HG03175 (cell line): Measurements from ENCODE around the gene NSF.
"Not testable (repeated sequence)": the region's sequence is repeated elsewhere in the genome, so short reads cannot be mapped to it uniquely, and the experiment has no call there.

Experiments
- ATAC-seq: cut with Tn5 transposase; IDR thresholded peaks from one replicate; pipeline ENCODE4 v1.9.1; 2021; ENCODE audit warnings: mild to moderate bottlenecking, moderate library complexity; ENCODE audit not compliant: unreplicated experiment

Gene NSF

DNA sequence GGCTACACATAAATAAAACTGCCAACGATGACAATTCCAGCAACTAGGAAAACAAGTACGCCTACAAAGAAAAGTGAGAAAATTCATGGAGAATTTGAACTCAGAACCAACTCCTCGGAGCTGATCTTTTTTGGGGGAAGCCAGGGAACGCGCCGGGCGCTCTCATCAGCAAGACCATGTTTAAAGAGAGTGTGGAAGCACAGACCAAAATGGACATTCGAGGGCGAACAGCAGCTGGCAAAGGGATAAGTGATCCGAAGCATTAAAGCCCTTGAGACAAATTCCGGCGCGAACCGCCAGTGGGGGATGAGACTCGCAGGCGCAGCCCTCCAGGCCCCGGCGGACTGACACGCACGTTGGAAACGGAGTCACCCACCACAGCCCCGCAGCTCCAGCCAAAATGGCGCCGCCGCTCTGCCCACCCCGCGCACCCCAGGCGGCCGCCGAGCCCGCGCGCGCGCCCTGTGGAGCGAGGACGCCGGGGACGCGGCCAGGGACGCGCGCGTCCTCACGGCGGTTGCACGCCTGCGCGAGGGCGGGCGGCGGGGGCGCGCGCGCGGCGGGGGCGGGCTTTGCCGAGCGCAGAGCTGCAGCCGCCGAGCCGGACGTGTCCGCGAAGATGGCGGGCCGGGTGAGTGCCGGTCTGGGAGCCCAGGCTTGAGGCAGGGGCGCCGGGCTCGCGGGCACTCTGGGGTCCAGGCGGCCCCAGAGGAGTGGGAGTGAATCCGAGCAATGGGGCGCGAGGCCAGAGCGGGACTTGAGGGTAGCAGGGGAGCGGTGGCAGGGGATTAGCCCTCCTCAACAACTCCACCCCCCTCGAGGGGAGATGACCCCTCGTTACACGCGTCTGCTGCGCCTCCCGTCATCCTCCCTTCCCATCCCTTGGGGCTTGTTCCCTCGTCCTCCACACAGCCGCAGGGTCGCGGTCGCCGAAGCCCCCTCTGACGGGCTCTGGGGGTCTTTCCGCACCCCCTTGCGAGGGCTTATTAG lies at the start of gene NSF:
NSF (plus strand) TSS at position 513 of the 990 bp plus-strand sequence; CDS start at position 620, 107 bp downstream.
- peak; percentile 75 for ATAC-seq

DNA sequence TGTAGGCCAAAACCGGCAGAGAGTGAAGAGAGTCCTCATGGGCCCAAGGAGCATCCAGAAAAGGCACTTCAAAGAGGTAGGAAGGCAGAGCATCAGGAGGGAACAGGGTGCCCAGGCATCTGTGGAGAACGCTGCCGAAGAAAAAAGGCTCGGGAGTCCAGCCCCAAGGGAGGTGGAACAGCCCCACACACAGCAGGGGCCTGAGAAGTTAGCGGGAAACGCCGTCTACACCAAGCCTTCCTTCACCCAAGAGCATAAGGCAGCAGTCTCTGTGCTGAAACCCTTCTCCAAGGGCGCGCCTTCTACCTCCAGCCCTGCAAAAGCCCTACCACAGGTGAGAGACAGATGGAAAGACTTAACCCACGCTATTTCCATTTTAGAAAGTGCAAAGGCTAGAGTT lies 41.9 kb upstream of the NSF start:
- not testable (repeated sequence) for ATAC-seq

DNA sequence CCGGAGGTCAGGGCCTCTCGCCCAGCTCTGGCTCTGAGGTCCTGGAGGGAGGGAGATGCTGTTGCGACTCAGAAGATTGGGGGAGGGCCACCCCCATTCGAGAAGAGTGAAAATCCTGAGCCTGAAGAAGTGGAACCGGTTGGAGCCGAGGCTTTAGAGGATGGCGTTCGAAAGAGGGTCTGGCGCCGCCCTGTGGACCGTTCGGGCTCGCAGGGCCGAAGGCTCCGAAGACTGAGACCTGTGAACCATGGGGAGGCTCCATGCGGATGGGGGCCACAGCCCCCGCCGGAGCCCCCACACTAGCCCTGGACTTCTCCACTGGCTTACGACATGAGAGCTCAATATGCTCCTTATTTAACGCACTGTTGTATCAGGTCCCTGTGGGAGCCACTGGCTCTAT lies 31.3 kb upstream of the NSF start:
- not testable (repeated sequence) for ATAC-seq

DNA sequence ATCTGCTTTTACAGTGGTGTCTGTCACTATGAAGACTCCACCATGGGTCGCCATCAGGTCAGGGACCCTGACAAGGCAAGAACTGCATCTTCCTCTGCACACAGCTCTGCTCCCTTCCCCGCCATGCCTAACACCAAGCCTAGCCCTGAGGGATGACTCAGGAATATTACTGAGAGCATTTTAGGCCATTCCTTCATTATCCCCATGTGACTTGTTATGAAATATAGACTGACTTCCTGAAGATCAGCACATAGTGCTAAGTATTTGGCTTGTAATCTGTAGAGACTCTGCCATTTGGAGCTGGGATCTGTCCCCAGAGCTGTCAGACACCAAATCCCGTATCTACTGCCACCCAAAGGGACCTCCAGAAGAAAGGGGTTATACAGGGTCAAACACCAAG lies 30.4 kb upstream of the NSF start:
- not testable (repeated sequence) for ATAC-seq

DNA sequence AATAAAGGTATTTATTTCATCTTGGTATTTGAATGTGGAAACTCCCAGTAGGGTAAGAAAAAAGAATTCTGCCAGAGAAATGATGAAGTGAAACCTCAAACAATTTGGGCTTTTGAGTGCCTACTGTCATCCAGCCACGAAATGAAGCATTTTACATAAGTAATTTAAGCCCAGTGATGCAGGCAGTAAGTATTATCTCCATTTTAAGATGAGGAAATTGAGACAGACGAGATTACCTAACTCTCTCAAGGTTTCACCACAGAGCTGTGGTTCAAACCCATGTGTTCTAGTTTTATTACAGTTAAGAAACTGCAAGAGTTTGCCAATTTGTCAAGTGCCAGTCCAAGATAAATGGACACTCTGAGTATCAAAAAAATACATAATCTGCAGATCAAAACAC lies 24.2 kb upstream of the NSF start:
- not testable (repeated sequence) for ATAC-seq

DNA sequence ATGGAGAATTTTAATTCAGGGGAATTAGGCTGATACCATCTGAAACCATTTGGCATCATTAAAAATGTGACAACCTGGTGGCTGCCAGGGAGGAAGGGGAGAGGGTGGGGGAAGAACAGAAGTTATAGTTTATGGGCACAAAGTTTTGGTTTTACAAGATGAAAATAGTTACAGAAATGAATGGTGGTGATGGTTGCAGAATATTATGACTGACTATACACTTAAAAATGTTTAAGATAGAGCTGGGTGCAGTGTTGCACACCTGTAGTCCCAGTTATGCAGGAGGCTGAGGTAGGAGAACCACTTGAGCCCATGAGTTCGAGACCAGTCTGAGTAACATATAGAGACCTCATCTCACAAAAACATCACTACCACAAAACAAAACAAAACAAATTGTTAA lies 23.5 kb upstream of the NSF start:
- ATAC-seq, result not testable (repeated sequence)

DNA sequence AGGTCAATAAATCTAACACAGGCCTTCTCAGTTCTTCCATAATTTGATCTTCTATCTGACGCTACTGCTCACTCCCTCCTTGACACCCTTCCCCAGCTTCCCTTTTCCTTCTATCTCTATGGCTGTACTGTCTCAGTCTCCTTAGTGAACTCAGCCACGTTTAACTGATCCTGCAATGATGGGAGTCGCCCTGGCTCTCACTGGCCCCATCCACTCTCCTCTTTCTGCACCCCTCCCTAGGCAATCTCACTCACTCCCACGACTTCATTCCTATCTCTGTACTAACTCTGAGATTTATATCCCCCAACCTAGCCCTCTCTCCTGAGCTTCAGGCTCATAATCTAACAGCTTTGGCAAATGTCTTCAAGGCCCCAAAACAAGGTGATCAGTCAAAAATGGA lies 18.7 kb upstream of the NSF start:
- ATAC-seq, result not testable (repeated sequence)

DNA sequence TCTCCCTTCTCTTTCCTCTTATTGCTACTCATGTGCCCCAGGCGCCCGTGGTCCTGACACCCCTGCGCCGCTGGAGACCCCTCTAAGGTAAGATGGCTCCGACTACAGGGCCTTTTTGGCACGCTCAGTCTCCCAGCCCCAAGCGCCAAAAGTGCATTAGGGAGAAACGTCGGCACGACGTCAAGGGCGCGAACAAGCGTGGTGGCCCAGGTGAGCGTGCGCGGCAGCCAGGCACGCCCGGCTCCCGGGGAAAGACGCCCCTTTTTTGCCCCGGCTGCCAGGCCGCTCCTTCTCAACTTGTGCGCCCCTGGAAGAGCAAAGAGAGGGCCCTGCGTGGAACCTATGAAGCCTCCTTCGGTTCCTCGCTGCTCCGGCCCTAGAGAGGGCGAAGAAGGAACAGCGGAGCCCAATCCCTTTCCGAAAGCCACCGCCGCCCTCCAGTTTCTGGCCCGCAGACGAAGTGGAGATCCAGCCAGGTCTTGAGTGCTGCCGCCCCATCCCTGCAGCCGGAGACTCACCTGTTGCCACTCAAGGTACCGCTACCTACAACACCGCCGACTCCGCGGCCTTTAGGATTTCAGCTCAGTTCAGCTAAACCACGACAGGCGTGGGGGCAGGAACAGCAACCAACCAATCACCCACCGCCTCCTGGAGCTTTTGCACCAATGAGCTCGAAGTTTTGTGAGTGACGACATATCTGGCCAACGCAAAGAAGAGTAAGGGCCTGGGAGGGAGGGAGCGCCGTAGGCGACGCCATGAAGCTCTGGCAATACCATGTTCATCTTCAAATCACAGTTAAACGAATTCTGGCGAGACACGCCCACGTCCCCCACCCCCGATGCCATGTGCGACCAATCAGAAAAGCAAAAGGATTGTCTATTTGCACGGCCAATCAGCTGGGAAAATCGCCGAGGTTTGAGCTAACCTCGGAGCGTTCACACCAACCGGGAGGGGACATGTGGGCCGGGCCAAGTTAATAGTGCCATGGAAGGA lies 11.1 kb upstream of the NSF start, which contains the start of gene ARL17A:
ARL17A (minus strand) TSS at position 609 of the 993 bp plus-strand sequence. CDS start 3,369 bp downstream, outside the sequence.
- peak; percentile 92 for ATAC-seq

DNA sequence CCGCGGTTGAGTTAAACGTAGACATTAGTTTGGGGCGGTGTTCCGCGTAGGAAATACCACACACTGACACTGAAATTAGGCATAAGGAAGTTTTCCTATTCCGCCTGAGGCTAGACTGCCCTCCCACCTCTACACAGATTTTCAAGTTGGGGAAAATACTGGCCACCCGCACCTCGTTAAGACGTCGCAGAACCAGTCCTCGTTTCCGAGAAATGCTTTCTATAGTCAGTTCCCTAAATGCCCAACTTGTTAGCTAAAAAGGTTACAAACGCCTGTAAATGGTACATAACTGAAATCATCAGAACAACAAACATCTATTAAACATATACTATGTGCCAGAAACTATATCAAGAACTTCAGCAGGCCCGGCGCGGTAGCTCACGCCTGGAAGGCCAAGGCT lies 10.4 kb upstream of the NSF start:
- ATAC-seq, result not testable (repeated sequence)

DNA sequence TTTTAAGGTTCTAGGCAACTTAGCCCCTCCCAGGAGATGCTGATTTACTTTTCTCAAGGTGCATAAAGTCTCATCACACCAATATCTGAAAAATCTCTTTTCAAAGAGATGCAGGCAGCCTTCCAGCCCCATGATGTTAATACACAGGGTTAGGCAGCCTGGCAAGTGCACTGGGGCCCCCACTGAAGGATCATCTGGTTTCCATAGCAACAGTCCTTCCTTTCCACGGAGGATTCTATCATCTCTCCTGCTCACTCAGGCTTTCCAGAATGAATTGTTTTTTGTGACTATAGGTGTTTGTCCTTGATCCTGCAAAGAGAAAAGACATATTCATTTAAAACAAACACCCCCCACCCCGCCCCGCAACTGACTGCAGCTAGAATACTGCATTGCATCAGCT lies 5.0 kb upstream of the NSF start:
- ATAC-seq, result not testable (repeated sequence)

DNA sequence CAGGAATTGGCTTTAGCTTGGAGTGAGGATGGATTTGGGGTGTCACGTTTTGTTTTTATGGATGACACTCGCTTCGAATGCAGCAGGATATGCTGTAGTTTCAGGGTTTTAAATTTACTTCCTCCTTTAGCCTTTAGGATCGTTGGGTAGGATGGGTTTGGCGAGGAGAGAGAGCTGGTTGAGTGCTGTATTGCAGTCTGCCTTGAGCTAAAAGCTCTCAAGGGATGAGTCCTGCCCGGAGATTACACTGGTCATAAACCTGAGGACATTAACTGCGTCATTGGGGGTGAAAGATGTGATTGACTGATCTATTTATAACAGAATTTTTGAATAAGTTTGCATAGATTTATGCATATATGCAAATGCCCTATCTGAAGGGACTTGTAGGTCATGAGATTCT lies 863 bp downstream of the NSF start:
- ATAC-seq, result peak; percentile 47

DNA sequence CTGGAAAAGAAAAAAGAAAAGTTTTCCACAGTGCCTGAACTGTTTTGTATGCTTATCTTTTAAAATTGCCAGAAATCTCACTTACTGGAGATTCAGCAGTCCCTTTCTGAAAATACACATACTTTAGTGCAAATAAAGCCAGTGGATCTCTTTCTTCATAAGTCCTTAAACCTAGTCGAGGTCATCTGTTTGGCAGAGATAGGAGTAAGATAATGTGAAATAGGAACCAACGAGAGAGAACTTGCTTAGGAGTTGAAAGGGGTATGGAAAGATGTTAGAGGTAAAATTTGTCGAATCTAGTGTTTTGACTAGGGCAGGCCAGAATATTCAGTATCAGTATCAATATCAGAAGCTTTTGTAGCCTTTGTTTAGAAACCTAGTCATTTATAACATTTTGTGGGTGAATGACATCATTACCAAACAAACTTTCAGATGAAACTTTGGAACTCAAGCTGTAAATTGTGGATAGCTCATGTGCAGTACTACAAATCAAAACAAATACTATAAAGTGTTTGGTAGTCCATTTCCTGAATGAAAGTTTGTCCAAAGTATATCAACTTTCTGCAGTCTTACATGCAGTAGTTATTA lies 8.0 kb downstream of the NSF start:
- ATAC-seq, result peak; percentile 49

DNA sequence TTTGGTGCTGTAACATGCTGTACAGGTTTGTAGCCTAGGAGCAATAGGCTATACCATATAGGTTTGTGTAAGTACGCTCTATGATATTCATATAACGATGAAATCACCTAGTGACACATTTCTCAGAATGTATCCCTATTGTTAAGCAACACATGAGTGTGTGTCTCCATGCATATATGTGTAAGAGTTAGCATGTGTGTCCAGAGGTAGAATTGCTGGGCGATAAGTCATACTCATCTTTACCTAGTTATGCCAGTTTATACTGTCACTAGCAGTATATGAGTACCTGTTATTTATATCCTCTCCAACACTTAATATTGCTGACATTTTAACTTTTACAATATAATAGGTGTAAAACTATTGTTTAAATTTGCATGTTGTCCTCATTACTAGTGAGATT lies 10.3 kb downstream of the NSF start:
- ATAC-seq, result not testable (repeated sequence)

DNA sequence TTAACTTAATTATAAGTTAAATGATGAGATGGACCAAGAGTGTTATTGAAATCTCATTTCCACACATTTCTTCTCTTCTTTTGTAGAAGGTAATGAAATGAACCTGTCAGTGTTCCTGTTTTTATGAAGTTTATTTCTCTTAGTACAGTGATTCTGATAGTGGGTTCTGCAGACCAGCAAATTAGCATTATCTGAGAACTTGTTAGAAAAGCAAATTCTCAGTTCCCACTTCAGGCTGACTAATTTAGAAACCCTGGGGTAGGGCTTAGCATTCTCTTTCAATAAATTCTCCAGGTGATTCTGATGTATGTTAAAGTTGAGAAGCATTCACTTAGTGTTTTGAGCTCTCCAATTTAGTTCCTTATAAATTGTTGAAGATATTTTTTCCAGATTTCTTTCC lies 12.7 kb downstream of the NSF start:
- peak; percentile 84 for ATAC-seq

DNA sequence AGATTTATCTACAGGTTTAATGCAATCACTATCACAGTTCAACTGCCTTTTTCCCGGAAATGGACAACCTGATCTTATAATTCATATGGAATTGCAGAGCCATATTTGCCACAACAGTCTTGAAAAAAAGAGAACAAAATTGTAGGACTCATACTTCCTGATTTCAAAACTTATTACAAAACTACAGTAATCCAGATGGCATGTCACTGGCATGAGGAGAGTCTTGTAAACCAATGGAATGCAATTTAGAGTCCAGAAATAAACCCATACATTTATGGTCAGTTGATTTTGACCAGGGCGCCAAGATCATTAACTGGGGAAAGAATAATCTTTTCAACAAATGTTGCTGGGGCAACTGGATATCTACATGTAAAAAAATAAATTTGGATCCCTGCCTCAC lies 20.8 kb downstream of the NSF start:
- ATAC-seq, result not testable (repeated sequence)

DNA sequence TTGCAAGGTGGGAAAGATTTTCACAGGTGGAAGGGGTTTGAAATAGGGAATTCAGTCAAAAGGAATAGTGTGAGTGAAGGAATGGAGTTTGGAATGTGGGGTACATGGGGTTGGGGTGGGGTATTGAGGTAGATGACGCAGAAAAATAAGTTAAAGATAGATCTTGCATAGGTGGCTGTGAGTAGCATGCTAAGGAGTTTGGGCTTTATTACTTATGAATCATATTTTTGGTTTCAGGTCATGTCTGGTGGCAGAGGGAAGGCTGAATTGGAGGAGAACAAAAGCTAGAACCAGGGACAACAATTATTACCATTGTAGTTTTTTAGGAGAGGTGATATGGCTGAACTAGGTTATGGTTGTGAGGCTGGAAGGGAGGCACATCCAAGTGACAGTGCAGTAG lies 23.4 kb downstream of the NSF start:
- ATAC-seq, result not testable (repeated sequence)

DNA sequence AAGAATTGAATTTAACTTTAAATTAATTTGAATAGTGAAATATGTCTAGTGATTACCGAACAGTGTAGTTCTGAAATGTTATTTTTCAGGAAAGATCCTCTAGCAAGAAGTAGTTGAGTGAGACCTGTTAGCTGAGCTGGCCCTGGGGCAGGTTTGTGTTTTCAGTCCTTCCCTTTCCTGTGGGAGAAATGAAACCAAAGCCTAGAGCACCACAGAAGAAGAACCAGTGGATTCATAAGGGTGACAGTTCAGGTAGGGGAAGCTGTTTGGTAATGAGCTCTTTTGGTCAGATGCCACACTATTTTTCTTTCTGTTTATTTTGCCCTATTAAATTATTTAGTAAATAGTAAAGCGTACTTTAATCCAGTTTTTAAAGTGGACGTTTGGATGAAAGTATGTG lies 26.7 kb downstream of the NSF start:
- ATAC-seq, result not testable (repeated sequence)

DNA sequence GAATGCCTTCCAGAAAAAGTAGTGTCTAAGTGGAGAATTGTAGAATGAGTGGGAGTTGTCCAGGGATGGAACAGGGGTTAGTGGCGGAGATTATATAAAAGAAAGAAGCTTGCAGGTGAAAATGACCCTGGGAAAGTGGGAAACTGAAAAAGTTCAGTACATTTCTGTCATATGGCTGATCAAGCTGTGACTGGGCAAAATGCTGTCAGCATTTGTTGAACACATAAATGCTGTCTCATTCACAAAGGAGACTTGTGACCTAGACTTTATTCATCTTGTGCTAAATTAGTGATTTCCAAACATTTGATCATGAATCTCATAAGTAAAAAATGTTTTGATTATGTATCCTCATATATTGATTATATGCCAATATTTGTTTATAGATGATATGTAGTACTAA lies 28.5 kb downstream of the NSF start:
- not testable (repeated sequence) for ATAC-seq

DNA sequence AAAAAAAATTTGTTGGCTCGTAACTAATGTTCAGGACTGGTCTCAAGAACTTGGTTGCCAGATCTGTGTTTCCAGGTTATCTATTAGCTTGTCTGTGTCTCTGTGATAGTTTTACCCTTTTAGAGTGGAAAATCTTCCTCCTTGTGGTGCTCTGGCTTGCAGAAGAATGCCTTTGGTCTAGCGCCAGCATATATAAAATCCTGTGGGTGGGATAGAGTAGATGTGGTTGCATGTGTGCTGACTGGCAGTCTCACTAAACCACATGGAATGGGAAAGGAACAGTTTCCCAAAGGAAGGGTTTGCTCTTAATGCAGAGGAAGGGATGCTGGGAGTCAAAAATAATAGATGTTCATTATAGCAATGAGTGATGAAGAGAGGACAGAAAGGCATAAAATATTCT lies 33.3 kb downstream of the NSF start:
- ATAC-seq, result not testable (repeated sequence)

DNA sequence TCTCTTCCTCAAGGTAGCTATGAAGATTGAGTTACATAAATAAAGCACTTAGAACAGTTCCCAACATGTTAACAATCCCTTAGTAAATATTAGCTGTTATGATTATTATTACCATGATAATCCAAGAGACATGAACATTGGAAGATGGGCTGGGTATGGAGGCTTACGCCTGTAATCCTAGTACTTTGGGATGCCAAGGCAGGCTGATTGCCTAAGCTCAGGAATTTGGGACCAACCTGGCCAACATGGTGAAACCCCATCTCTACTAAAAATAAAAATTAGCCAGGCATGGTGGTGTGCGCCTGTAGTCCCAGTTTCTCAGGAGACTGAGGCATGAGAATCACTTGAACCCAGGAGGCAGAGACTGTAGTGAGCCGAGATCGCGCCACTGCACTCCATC lies 34.3 kb downstream of the NSF start:
- ATAC-seq, result not testable (repeated sequence)

DNA sequence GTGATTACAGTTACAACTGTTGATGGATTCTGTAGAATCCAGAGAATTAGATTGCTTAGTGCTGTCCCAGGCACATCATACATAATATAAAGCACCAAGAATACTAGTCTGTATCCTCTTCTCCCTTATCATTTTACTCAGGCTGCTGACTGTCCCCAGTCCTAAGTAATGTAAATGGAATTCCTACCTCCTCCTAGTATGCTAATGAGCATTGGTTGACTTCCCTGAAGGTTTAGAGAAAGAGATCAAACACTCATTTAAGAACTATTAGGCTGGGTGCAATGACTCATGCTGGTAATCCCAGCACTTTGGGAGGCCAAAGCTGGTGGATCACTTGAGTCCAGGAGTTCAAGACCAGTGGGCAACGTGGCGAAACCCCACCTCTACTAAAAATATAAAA lies 37.0 kb downstream of the NSF start:
- not testable (repeated sequence) for ATAC-seq
